HCT116 (cell line): ENCODE data around the gene REXO4.

Experiments used
- EZH2 ChIP-seq: fragments of 200-600 bp; sonication (generic); IDR thresholded peaks from 2 replicates; pipeline ENCODE4 v1.6.1; 2017; ENCODE audit warnings: antibody characterized with exemption, mixed run types
- EZH2phosphoT487 ChIP-seq: fragments of 200-600 bp; IDR thresholded peaks from 2 replicates; pipeline ENCODE4 v1.6.1; 2018; ENCODE audit warnings: antibody characterized with exemption, borderline replicate concordance
- POLR2AphosphoS5 ChIP-seq: IDR thresholded peaks from 2 replicates; pipeline ENCODE4 v1.6.1; 2011; ENCODE audit warnings: mild to moderate bottlenecking, low read depth, low read length, moderate library complexity
- RAD21 ChIP-seq: IDR thresholded peaks from 2 replicates; pipeline ENCODE4 v1.6.1; 2012; ENCODE audit warnings: low read depth, mild to moderate bottlenecking
- ZNF274 ChIP-seq: fragments of 200-500 bp; sonication (Bioruptor generic); IDR thresholded peaks from 2 replicates; pipeline ENCODE4 v1.6.1; 2014; ENCODE audit warnings: mild to moderate bottlenecking, low read depth, low read length, inconsistent platforms
- TF ChIP-seq, protein P1 (sequence below): IDR thresholded peaks from 2 replicates; pipeline ENCODE4 v1.6.1; 2012
- TF ChIP-seq, protein P2 (sequence below), 3 experiments: fragments of 200-600 bp in 1 of 3; sonication (generic) in 1 of 3; IDR thresholded peaks in 2 of 3; conservative IDR thresholded peaks in 1 of 3; 2 replicates each; pipeline ENCODE4 v1.5.1; 2012 to 2017; ENCODE audit warnings: low read depth in 2 of 3, low read length in 2 of 3, antibody characterized with exemption in 1 of 3, borderline replicate concordance in 1 of 3, control low read depth in 1 of 3, mild to moderate bottlenecking in 1 of 3, mixed read lengths in 1 of 3, mixed run types in 1 of 3, moderate library complexity in 1 of 3; ENCODE audit not compliant: insufficient read depth in 1 of 3

DNA sequence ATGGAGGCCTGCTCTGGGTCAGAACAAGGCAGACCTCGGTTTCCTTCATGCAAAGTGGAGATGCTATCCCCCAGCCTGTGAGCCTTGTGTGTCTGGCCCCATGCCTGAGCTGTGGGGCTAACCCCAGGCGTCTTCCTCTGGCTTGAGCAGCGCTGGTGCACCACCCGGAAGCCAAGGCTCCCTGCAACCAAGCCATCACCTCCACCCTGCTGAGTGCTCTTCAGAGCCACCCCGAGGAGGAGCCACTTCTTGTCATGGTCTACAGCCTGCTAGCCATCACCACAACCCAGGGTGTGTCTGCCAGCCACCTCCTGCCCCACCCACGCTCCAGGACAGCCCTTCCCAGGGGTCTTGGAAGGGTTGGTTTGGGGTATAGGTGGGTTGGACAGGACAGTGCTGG is 16.2 kb downstream of the REXO4 start:
- TF ChIP-seq RAD21 (no peak), POLR2AphosphoS5 (no peak), EZH2 (no peak), EZH2phosphoT487 (no peak), ZNF274 (no peak)
- TF ChIP-seq, protein P1, sequence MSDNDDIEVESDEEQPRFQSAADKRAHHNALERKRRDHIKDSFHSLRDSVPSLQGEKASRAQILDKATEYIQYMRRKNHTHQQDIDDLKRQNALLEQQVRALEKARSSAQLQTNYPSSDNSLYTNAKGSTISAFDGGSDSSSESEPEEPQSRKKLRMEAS, result no peak
- TF ChIP-seq, protein P2, sequence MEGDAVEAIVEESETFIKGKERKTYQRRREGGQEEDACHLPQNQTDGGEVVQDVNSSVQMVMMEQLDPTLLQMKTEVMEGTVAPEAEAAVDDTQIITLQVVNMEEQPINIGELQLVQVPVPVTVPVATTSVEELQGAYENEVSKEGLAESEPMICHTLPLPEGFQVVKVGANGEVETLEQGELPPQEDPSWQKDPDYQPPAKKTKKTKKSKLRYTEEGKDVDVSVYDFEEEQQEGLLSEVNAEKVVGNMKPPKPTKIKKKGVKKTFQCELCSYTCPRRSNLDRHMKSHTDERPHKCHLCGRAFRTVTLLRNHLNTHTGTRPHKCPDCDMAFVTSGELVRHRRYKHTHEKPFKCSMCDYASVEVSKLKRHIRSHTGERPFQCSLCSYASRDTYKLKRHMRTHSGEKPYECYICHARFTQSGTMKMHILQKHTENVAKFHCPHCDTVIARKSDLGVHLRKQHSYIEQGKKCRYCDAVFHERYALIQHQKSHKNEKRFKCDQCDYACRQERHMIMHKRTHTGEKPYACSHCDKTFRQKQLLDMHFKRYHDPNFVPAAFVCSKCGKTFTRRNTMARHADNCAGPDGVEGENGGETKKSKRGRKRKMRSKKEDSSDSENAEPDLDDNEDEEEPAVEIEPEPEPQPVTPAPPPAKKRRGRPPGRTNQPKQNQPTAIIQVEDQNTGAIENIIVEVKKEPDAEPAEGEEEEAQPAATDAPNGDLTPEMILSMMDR (IDR thresholded peaks at IDR 0.05 in 2 of 3, conservative IDR thresholded peaks at IDR 0.05 in 1 of 3; ENCODE audit: borderline replicate concordance in 1 of 3, insufficient read depth in 1 of 3, low read depth in 2 of 3, low read length in 2 of 3), result no peak
